DOHH2 (cell line): ENCODE results near the gene CELA1.
"Not testable (repeated sequence)": the region's sequence is repeated elsewhere in the genome, so short reads cannot be mapped to it uniquely, and the experiment has no call there.

Experiments used
- H3F3A ChIP-seq: fragments of 200-600 bp; sonication (generic), shearing (Covaris generic); 2 replicates; pipeline ENCODE4 v1.6.0; 2016; ENCODE audit warnings: antibody characterized with exemption, mild to moderate bottlenecking; ENCODE audit not compliant: control insufficient read depth, insufficient read depth
- H3K27ac ChIP-seq: fragments of 200-600 bp; sonication (generic); 2 replicates; pipeline ENCODE4 v1.5.1; 2014; ENCODE audit warnings: low read depth, mild to moderate bottlenecking, low read length, moderate library complexity
- H3K27me3 ChIP-seq: fragments of 200-600 bp; sonication (generic); 2 replicates; pipeline ENCODE4 v1.6.1; 2014; ENCODE audit warnings: mild to moderate bottlenecking, low read length, mixed read lengths; ENCODE audit not compliant: control insufficient read depth
- H3K36me3 ChIP-seq: fragments of 200-600 bp; sonication (generic); 2 replicates; pipeline ENCODE4 v1.6.1; 2014; ENCODE audit warnings: mild to moderate bottlenecking, low read length, moderate library complexity, mixed read lengths; ENCODE audit not compliant: control insufficient read depth
- H3K4me1 ChIP-seq: fragments of 200-600 bp; sonication (generic); 2 replicates; pipeline ENCODE4 v1.6.1; 2014; ENCODE audit warnings: mild to moderate bottlenecking, low read length, mixed read lengths; ENCODE audit not compliant: control insufficient read depth
- H3K4me2 ChIP-seq: fragments of 200-600 bp; sonication (generic); 2 replicates; pipeline ENCODE4 v1.6.0; 2014; ENCODE audit warnings: mild to moderate bottlenecking, low read length, moderate library complexity
- H3K4me3 ChIP-seq: fragments of 200-600 bp; sonication (generic); 2 replicates; pipeline ENCODE4 v1.5.1; 2014; ENCODE audit warnings: mild to moderate bottlenecking, low read length, mixed read lengths
- H3K79me2 ChIP-seq: fragments of 200-600 bp; sonication (generic); 2 replicates; pipeline ENCODE4 v1.6.1; 2014; ENCODE audit warnings: mild to moderate bottlenecking, low read length, mixed read lengths; ENCODE audit not compliant: control insufficient read depth
- H3K9me2 ChIP-seq: fragments of 200-600 bp; sonication (generic); replicated peaks from 2 replicates; pipeline ENCODE4 v1.6.1; 2014; ENCODE audit warnings: mild to moderate bottlenecking, low read length, mixed read lengths; ENCODE audit not compliant: control insufficient read depth
- H3K9me3 ChIP-seq: fragments of 200-600 bp; sonication (generic); 2 replicates; pipeline ENCODE4 v1.6.1; 2014; ENCODE audit warnings: antibody characterized with exemption, low read length, mixed read lengths; ENCODE audit not compliant: control insufficient read depth, insufficient read depth
- H4K20me1 ChIP-seq: fragments of 200-600 bp; sonication (generic); 2 replicates; pipeline ENCODE4 v1.6.0; 2014; ENCODE audit warnings: low read depth, mild to moderate bottlenecking, antibody characterized with exemption, low read length, moderate library complexity; ENCODE audit not compliant: control insufficient read depth, insufficient read depth
- EZH2phosphoT487 ChIP-seq: fragments of 200-600 bp; sonication (generic); IDR thresholded peaks from 2 replicates; pipeline ENCODE4 v1.6.1; 2017; ENCODE audit warnings: borderline replicate concordance, mild to moderate bottlenecking, antibody characterized with exemption, low read length, moderate library complexity, mixed read lengths
- TF ChIP-seq, protein P1 (sequence below): fragments of 200-600 bp; sonication (generic); IDR thresholded peaks from one replicate; pipeline ENCODE4 v1.5.1; 2014; ENCODE audit warnings: antibody characterized with exemption, mild to moderate bottlenecking, low read depth, low read length; ENCODE audit not compliant: poor library complexity, severe bottlenecking

CELA1 gene

DNA sequence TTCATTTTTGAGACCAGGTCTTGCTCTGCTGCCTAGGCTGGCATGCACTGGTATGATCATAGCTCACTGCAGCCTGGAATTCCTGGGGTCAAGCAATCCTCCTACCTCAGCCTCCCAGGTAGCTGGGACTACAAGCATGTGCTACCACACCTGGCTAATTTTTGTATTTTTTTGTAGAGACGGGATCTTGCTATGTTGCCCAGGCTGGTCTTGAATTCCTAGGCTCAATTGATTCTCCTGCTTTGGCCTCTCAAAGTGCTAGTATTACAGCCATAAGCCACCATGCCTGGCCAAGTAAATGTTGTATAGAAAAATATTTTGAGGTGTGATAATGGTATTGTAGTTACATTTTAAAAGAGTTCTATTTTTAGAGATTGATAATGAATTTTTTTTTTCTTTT is 35.1 kb downstream of the CELA1 start:
- Histone ChIP-seq H3K79me2 (no peaks in the 10 kb centered on the region), H3K9me2 (no peaks in the 10 kb centered on the region), H3F3A (no peaks in the 10 kb centered on the region), H4K20me1 (no peaks in the 10 kb centered on the region), H3K4me2 (no peak overlapping the region), H3K27ac (no peak overlapping the region), H3K9me3 (no peaks in the 10 kb centered on the region), H3K36me3 (no peaks in the 10 kb centered on the region), H3K27me3 (peaks cover 12% of the 10 kb centered on the region), H3K4me3 (no peak overlapping the region), H3K4me1 (no peaks in the 10 kb centered on the region)
- TF ChIP-seq, protein P1, sequence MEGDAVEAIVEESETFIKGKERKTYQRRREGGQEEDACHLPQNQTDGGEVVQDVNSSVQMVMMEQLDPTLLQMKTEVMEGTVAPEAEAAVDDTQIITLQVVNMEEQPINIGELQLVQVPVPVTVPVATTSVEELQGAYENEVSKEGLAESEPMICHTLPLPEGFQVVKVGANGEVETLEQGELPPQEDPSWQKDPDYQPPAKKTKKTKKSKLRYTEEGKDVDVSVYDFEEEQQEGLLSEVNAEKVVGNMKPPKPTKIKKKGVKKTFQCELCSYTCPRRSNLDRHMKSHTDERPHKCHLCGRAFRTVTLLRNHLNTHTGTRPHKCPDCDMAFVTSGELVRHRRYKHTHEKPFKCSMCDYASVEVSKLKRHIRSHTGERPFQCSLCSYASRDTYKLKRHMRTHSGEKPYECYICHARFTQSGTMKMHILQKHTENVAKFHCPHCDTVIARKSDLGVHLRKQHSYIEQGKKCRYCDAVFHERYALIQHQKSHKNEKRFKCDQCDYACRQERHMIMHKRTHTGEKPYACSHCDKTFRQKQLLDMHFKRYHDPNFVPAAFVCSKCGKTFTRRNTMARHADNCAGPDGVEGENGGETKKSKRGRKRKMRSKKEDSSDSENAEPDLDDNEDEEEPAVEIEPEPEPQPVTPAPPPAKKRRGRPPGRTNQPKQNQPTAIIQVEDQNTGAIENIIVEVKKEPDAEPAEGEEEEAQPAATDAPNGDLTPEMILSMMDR, result no peak
- TF ChIP-seq EZH2phosphoT487, result no peak

DNA sequence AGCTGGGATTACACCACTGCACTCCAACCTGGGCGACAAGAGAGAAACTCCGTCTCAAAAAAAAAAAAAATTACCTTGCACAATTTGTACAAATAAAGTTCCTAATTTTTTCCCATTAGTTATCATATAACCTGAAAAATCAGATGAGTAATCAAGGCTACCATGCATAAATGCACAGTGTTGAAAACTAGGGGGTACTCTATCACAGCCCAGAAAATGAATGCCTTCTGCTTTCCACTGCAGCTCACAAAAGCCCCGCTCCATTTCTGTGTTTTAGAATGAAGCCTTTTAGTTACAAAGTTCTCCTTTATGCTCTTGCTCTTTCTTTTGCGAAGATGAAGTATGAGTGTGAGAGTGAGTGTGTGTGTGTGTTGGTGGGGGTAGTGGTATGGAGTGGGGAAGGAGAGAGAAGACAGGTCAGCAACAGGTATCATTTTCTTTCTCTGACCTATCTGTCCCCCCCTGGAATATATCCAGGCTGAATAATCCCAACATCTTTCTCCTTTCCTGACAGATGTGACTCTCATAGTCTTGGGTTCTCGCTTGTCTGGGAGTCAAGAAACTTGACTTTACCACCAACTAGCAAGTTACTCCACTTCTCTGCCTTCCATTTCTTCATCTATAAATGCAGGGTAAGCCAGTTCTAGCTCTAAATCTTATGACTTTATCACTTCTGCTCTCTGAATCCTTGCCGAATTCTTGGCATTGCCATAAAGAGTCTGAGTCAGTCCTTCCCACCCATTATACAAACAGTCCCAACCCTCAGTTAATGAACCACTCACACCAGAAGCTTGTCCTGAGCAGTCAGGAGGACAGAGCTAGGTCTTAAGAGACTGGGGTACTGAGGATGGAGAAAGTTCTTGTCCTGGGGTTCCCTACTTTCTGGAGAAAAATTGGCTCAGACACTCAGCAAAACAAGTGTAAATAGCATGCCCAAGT is 38.6 kb downstream of the CELA1 start:
- Histone ChIP-seq H4K20me1 (no peaks in the 10 kb centered on the region), H3F3A (no peaks in the 10 kb centered on the region), H3K27me3 (peaks cover 14% of the 10 kb centered on the region), H3K9me2 (no peaks in the 10 kb centered on the region), H3K9me3 (no peaks in the 10 kb centered on the region), H3K27ac (no peak overlapping the region), H3K4me1 (no peaks in the 10 kb centered on the region), H3K4me3 (no peak overlapping the region), H3K4me2 (no peak overlapping the region), H3K36me3 (no peaks in the 10 kb centered on the region), H3K79me2 (no peaks in the 10 kb centered on the region)
- no peak for TF ChIP-seq EZH2phosphoT487
- TF ChIP-seq, protein P1, result no peak

DNA sequence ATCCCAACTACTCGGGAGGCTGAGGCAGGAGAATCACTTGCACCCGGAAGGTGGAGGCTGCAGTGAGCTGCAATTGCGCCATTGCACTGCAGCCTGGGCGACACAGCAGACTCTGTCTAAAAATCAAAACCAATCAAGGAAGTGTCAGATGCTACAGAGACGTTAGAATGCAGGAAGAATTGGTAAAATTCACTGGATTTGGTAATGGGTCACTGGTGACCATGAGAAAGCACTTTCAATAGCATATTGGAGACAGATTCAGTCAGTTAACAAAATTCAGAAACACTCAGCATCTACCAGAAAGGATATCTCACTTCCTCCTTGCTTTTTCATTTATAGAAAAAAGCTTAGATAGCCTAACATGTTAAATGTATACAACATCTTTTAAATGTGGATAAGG is 40.0 kb downstream of the CELA1 start:
- Histone ChIP-seq H3K27ac (no peak overlapping the region), H3K4me2 (no peak overlapping the region), H3K9me3 (no peaks in the 10 kb centered on the region), H3K27me3 (peaks cover 24% of the 10 kb centered on the region), H3K36me3 (no peaks in the 10 kb centered on the region), H3K9me2 (no peaks in the 10 kb centered on the region), H3K4me1 (no peaks in the 10 kb centered on the region), H4K20me1 (no peaks in the 10 kb centered on the region), H3K79me2 (no peaks in the 10 kb centered on the region), H3K4me3 (no peak overlapping the region), H3F3A (no peaks in the 10 kb centered on the region)
- TF ChIP-seq EZH2phosphoT487, result no peak
- TF ChIP-seq, protein P1, result no peak

DNA sequence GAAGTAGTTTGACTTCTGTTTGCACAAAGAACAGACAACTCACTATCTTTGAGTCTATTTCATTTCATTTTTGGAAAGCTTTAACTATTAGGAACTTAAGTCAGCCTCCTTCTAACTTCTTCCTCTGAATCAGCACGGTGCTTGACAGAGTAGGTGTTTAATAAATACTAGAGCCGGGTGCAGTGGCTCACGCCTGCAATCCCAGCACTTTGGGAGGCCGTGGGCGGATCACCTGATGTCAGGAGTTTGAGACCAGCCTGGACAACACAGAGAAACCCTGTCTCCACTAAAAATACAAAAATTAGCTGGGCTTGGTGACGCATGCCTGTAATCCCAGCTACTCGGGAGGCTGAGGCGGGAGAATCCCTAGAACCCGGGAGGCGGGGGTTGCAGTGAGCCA is 45.7 kb downstream of the CELA1 start:
- not testable (repeated sequence) for H3K4me3 ChIP-seq, H3K27ac ChIP-seq, H3K79me2 ChIP-seq, H3F3A ChIP-seq, H3K4me1 ChIP-seq, H3K4me2 ChIP-seq, H3K9me3 ChIP-seq, H3K9me2 ChIP-seq, H3K36me3 ChIP-seq, H4K20me1 ChIP-seq
- H3K27me3 ChIP-seq, result peaks cover 19% of the 10 kb centered on the region
